Hypothalamus (tissue), 51 donors: ENCODE measurements around the gene PHTF2.
"Not testable (repeated sequence)": the region's sequence is repeated elsewhere in the genome, so short reads cannot be mapped to it uniquely, and the experiment has no call there.

Source experiments
- DNase-seq, 51 donors: peaks; one replicate each; lab custom pipeline; 2025; lab: John Stamatoyannopoulos, UW

PHTF2 gene

GRCh38 chr7:77826300-77826699 is 27.7 kb downstream of the PHTF2 start:
- DNase-seq, result no peak

- DNase-seq, result no peak
Observed at GRCh38 chr7:77827999-77828398, 29.4 kb downstream of the PHTF2 start.

- DNase-seq, result no peak
Observed at GRCh38 chr7:77830649-77831355, 32.2 kb downstream of the PHTF2 start.

- DNase-seq, result no peak
Observed at GRCh38 chr7:77831481-77831880, 32.9 kb downstream of the PHTF2 start.

GRCh38 chr7:77831953-77832352 is 33.4 kb downstream of the PHTF2 start:
- no peak for DNase-seq

GRCh38 chr7:77833136-77833535 is 34.6 kb downstream of the PHTF2 start:
- no peak for DNase-seq

- not testable (repeated sequence) for DNase-seq
Observed at GRCh38 chr7:77836425-77836824, 37.9 kb downstream of the PHTF2 start.

- no peak for DNase-seq
Observed at GRCh38 chr7:77837275-77837674, 38.7 kb downstream of the PHTF2 start.

GRCh38 chr7:77837966-77838365 is 39.4 kb downstream of the PHTF2 start:
- no peak for DNase-seq

GRCh38 chr7:77838929-77839491 is 40.4 kb downstream of the PHTF2 start:
- DNase-seq, result no peak

- no peak for DNase-seq
Observed at GRCh38 chr7:77839919-77840318, 41.3 kb downstream of the PHTF2 start.

GRCh38 chr7:77843194-77843593 is 44.6 kb downstream of the PHTF2 start:
- no peak for DNase-seq

- no peak for DNase-seq
Observed at GRCh38 chr7:77846317-77847092, 47.9 kb downstream of the PHTF2 start.

GRCh38 chr7:77855371-77856083 is 57.0 kb downstream of the PHTF2 start:
- peak in 24 of 51 donors; percentile 0 to 57 (median 19) for DNase-seq

- DNase-seq, result no peak
Observed at GRCh38 chr7:77858278-77858677, 59.7 kb downstream of the PHTF2 start.

- no peak for DNase-seq
Observed at GRCh38 chr7:77859343-77859742, 60.8 kb downstream of the PHTF2 start.

- DNase-seq, result peak in 1 of 51 donors; percentile 1
Observed at GRCh38 chr7:77862691-77863090, 64.1 kb downstream of the PHTF2 start.

GRCh38 chr7:77863860-77864259 is 65.3 kb downstream of the PHTF2 start:
- DNase-seq, result no peak

- DNase-seq, result no peak
Observed at GRCh38 chr7:77866370-77866769, 67.8 kb downstream of the PHTF2 start.

- no peak for DNase-seq
Observed at GRCh38 chr7:77866786-77867536, 68.4 kb downstream of the PHTF2 start.

GRCh38 chr7:77867537-77867865 is 68.9 kb downstream of the PHTF2 start:
- no peak for DNase-seq
